ENCODE results near the gene YPEL2. TPM values are rescaled to one million over a fixed set of nuclear protein-coding genes. Genes with fewer than 3 reads are reported as not detected.
"Not testable (repeated sequence)": the region's sequence is repeated elsewhere in the genome, so short reads cannot be mapped to it uniquely, and the experiment has no call there.

Gene YPEL2
- total and polyA plus RNA-seq, 2 of the 13 experiments (the other 11 are each of a cell fraction or from before 2014, with no cell fraction given), result 8.5 to 21.1 TPM

GRCh38 chr17:59410049-59410437, 78.6 kb downstream of the YPEL2 start:
- DNase-seq (ENCODE audit: low spot score), result no peak
- POLR2A ChIA-PET, result no interaction called here
- H3K9ac ChIP-seq (ENCODE audit: insufficient read depth, low read depth, low read length), result no peak overlapping the region
- intact Hi-C loops (cut with micrococcal nuclease; ENCODE audit: unreplicated experiment), result no loop called here
- 84% methylated on average over 4 of the region's 4 CpGs for WGBS (ENCODE audit: low lambda C conversion rate)
- no peaks in the 10 kb centered on the region for H3K79me2 ChIP-seq (ENCODE audit: insufficient read depth, low read length)
- no peaks in the 10 kb centered on the region; a peak in 1 of 5 replicates for H3K27me3 ChIP-seq (ENCODE audit: control insufficient read depth in 1 of 2, insufficient read depth in 2 of 2, low read length in 2 of 2)
- CTCF ChIA-PET (ENCODE audit: low intra/inter-chr PET ratio, low total read pairs), result no interaction called here
- no peak for FAIRE-seq
- no peak overlapping the region for H2AFZ ChIP-seq (ENCODE audit: low read length)
- H4K20me1 ChIP-seq (ENCODE audit: insufficient read depth, low read length), result no peaks in the 10 kb centered on the region
- TSS peak; percentile 38 for BruUV-seq (replicated peaks)
- no peaks in the 10 kb centered on the region for H3K36me3 ChIP-seq (replicated peaks in 1 of 2; ENCODE audit: control insufficient read depth in 1 of 2, insufficient read depth in 2 of 2, low read length in 2 of 2)
- H3K9me3 ChIP-seq (ENCODE audit: low read length), result peaks cover 10% of the 10 kb centered on the region
- peaks cover 28% of the 10 kb centered on the region for H3K4me1 ChIP-seq (ENCODE audit: insufficient read depth, low read length)
- H3K4me3 ChIP-seq (replicated peaks in 1 of 3; ENCODE audit: insufficient read depth in 1 of 3, low read depth in 2 of 3, low read length in 3 of 3), result no peak overlapping the region
- no peak for TF ChIP-seq ZNF264 (CRISPR knock-in tag; IDR thresholded peaks at IDR 0.05)
- TF ChIP-seq ZNF740 (CRISPR knock-in tag; IDR thresholded peaks at IDR 0.05), result 0 out of 2 replicates have a peak, but pooled peaks have one; percentile 47
- in situ Hi-C loops (cut with HindIII; ENCODE audit: extremely low pct_ligation_motif_present, low pct_unique_long_range_greater_than_20kb), result no loop called here
- H3K4me2 ChIP-seq (ENCODE audit: low read depth, low read length), result no peak overlapping the region
- no peak overlapping the region for H3K27ac ChIP-seq (ENCODE audit: extremely low read length, insufficient read depth, low read length)
- no peak for ATAC-seq

- WGBS (ENCODE audit: low lambda C conversion rate), result 70% methylated on average over 5 of the region's 5 CpGs
- in situ Hi-C loops (cut with HindIII; ENCODE audit: extremely low pct_ligation_motif_present, low pct_unique_long_range_greater_than_20kb); DNase-seq (ENCODE audit: low spot score); H3K79me2 ChIP-seq (ENCODE audit: insufficient read depth, low read length); FAIRE-seq; intact Hi-C loops (cut with micrococcal nuclease; ENCODE audit: unreplicated experiment); BruUV-seq (replicated peaks); H3K36me3 ChIP-seq (replicated peaks in 1 of 2; ENCODE audit: control insufficient read depth in 1 of 2, insufficient read depth in 2 of 2, low read length in 2 of 2); H2AFZ ChIP-seq (ENCODE audit: low read length); ATAC-seq; H3K4me3 ChIP-seq (replicated peaks in 1 of 3; ENCODE audit: insufficient read depth in 1 of 3, low read depth in 2 of 3, low read length in 3 of 3); POLR2A ChIA-PET; H4K20me1 ChIP-seq (ENCODE audit: insufficient read depth, low read length); H3K27me3 ChIP-seq (ENCODE audit: control insufficient read depth in 1 of 2, insufficient read depth in 2 of 2, low read length in 2 of 2); CTCF ChIA-PET (ENCODE audit: low intra/inter-chr PET ratio, low total read pairs); H3K27ac ChIP-seq (ENCODE audit: extremely low read length, insufficient read depth, low read length); H3K4me2 ChIP-seq (ENCODE audit: low read depth, low read length); H3K9ac ChIP-seq (ENCODE audit: insufficient read depth, low read depth, low read length): not testable (repeated sequence)
- peaks cover 10% of the 10 kb centered on the region for H3K9me3 ChIP-seq (ENCODE audit: low read length)
- peaks cover 24% of the 10 kb centered on the region for H3K4me1 ChIP-seq (ENCODE audit: insufficient read depth, low read length)
Measured at GRCh38 chr17:59412431-59412830, 81.0 kb downstream of the YPEL2 start.
